Activated CD4-positive, CD25-positive, alpha-beta regulatory T cell treated with anti-CD3 and anti-CD28 coated beads, Interleukin-2, amount 50 U/mL, for 16 hours (primary cell): ENCODE measurements around the gene AIMP1.
"Not testable (repeated sequence)": the region's sequence is repeated elsewhere in the genome, so short reads cannot be mapped to it uniquely, and the experiment has no call there.

Experiments used
- DNase-seq: peaks from one replicate; pipeline ENCODE4 v3.0.0-alpha.2; 2020; ENCODE audit warnings: low read depth, low spot score

Gene AIMP1

GRCh38 chr4:106351016-106351415 is 34.7 kb downstream of the AIMP1 start:
- no peak for DNase-seq

DNA sequence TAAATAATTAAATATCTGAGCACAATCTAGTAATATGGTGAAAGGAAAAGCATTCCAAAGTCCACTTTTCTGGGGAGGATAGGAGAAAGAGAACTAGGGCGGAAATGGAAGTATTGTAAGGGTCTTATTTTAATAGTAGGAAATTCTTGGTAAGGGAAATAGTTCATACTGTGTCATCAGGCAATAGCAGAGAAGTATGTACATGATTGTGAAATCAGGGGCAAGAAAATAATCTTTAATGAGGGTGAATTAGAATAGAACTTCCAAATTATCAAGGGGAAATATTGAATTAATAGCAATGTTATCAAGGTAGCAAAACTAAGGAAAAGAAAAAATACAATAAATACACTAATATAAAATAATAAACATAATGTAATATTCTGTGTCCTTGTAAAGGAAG is 37.4 kb downstream of the AIMP1 start:
- DNase-seq, result no peak

GRCh38 chr4:106355193-106355592 is 38.8 kb downstream of the AIMP1 start:
- no peak for DNase-seq

DNA sequence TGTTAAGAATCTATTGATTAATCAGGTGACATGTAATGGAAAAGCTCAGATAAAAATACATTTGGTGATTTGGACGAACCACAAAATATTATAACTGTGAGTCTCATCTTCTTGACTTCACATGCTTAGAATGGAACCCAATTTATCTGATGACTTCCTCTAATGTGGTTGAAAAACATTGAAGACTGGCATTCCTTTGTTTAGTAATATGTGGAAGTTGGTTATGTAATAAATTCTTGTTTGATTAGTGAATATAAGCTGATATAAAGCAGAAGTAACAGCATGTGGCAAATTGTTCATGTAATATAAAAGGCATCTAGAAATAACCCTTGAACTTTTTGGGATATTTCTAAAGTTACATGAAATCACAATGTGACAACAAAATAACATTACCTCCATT is 42.5 kb downstream of the AIMP1 start:
- DNase-seq, result no peak

DNA sequence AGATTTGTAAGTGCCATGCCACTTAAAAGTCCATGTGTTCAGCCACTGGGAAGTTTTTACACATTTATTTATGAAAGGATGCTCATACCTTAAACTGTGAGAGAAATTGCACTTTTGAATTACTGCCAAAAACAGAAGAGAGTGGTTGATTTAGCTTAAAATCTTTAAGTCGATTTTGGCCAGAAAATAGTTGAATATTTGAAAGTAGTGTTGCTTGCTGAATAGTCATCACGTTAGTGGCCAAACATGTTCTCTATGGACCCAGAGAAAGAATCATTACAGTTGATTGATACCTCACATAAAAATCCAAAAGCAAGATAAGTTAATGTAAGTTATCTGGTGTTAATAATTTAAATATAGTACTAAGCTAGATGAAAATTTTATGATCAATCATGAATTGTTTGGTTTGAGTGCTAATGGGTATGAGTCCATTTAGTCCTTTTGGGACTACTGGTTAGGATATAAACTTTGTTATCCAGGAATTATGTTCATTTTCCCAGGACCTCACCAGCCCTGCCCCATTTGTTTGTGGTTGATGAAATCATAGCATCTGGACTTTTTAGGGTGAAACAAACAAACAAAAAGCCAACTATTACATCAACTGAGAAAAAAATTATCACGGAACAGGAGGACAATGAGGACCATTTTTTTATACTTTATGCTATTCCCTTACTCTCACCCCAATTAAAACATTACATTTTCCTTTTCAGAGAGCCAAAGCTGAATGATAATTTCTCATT is 45.9 kb downstream of the AIMP1 start:
- no peak for DNase-seq

GRCh38 chr4:106364282-106364681 is 47.9 kb downstream of the AIMP1 start:
- no peak for DNase-seq

DNA sequence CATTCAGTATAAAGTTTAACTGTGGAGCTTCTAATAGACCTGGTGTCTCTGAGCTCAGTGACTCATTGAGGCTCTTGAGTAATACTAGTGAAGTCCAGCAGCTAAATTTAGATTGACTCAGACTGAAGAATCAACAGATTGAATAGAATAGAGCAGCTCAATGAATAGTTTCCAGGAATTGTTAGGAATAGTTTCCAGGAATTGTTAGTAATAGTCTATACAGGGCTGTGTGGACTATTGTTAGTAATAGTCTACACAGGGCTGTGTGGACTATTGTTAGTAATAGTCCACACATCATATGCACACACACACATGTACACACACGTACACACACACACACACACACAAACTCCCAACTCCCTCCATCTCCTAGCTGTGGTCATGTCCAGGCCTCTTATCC is 49.3 kb downstream of the AIMP1 start:
- no peak for DNase-seq

DNA sequence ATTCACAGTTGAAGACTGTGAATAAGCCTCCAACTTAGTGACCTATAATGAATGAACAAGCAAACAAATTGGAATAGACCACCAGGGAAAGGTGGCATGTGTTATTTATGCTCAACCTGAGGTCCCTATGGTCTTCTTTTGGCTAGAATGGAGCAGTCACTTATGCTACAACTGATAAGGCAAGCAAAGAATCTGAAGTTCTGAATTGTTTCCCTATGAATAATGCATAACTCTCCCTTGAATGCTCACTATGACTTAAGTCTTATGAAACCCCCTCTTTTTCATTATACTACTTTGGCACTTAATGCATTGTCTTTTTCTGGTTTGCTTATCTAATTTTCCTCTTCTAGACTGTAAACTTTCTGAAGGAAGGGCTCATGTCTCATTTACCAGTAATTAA is 49.7 kb downstream of the AIMP1 start:
- DNase-seq, result no peak

DNA sequence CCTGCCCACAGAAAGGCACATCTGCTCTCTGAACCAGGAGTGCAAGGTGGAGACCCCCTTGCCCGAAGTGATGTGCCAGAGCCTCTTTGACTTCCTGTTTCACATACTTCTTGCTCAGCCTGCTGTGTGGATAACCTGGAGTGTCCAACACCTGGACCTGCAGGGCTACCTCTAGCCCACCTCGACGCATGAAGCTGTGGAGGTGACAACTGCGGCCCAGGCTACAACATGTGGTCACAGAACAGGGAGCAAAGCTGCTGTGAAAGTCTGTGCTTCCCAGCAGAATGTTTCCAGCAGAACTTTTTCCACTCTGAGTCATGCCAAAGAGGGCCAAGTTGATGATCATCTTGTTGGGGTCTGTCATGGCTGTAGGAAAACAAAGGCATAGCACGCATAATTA is 50.7 kb downstream of the AIMP1 start:
- DNase-seq, result no peak

DNA sequence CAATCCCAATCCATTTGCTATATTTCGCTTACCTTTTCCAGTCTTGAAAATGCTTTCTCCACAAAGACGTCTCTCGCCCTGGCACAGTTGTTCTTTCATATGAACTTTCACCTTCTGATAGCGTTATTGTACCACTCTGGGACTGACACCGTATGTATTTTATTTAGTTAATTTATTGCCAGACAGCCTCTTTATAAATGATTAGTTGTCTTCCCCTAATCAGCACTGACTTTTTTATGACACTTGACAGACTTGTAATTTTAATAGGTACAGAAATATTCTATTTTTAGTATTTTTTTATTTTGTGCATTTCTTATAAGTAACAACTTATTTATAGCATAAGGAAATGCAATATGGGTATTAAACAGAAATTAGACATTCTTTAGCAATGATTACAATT is 52.3 kb downstream of the AIMP1 start, which contains the start of gene GIMD1:
Gene GIMD1, minus strand, starts transcription at position 101 of the 400 bp plus-strand sequence. CDS start 1,343 bp downstream, outside the sequence.
- DNase-seq, result no peak

DNA sequence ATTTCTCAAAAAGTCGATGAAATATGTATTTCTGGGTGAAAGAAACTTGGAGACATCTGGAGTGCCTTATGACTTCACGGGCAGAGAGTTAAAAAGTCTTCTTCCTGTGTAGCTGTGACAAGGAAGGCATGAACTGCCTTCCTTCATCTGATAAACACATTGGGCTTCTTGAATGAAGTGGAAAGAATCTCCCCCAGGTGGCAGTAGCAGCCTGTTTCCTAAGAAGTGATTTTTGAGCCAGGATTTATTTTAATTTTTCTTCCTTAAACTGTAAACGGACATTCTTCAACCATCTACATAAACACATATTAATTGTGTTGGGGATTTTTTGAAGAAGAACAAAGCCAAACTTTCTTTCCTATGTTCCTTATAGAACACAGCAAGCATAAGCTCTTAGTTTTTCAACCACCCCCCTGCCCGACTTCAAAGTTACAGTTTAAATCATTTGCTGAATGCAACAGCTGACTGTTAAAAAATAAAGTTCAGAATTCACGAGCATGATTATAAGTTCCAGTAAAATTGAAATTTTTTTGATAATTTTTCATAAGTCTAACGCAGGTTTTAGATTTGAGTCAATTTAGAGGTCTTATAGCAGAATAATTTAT is 53.2 kb downstream of the AIMP1 start:
- DNase-seq, result no peak

DNA sequence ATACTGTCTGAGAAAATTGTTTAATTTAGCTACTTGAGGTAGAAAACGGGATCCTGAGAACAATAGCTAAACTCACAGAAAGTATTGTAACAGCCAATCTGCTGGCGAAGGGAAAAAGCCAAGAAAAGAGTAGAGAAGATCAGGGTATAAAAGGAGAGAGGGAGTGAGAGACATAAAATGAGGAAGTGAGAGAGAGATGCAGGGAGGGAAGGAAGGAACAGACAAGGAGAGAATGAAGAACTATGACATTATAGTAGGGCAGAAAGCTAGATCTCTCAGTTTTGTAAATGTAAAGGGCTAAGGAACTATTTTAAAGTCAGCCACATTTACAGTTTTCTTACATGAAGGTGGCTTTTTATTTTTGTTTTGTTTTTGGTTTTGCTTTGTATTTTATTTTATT is 53.9 kb downstream of the AIMP1 start:
- DNase-seq, result no peak

DNA sequence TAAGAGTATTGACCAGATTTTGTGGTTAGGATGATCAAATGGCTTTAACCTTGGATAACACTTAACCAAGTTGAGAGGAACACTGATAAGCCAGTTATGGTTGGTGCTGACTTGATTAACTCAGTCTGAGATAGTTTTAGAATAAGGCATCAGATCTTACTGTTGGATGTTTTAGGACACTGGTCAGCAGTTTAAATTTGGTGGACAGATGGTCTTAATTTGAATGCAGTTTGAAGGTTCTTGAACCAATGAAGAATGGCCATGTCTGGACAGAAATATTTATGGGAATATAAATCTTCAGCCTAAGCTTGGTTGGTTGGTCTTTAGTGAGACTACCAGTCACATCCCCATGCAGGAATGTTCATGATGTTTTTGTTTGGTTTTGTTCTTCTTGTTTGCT is 54.8 kb downstream of the AIMP1 start:
- no peak for DNase-seq

DNA sequence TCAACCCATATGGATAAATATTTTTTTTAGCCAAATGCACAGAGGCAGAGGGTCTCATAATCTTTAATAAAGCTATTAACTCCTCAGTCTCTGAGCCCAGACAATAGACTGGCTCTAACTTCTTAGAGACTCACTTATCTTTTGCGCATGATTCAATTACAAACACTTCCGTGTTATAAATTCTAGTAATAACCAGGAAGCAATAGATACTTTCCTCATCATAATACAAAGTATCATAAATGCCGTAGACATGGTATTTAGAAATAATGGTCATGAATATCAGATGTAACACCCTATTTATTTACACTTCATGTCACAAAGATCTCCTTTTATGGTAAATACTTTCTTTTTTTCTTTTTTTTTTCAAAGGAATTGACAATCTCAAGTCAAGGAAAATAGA is 56.7 kb downstream of the AIMP1 start:
- no peak for DNase-seq

GRCh38 chr4:106380179-106380578 is 63.8 kb downstream of the AIMP1 start:
- DNase-seq, result no peak

DNA sequence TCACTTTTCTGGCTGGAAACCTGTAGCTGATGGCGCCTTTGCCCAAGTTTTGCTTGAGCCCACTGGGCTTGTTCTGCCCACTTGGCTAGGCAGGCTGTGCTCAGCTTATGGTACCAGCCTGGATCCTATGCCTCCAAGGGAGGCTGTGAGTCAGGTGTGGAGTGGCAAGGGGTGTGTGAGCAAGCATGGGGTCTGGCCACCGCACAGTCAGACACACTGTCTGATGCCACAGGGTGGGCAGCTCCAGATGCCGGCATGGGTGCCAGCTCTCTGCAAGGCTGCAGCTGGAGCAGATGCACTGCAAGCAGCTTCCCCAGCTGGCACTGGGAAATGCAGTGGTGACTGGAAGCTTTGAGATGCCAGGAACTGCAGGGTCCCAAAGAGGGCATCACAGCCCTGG is 68.5 kb downstream of the AIMP1 start:
- no peak for DNase-seq

- DNase-seq, result no peak
Observed at GRCh38 chr4:106385853-106386393, 69.6 kb downstream of the AIMP1 start.

GRCh38 chr4:106395582-106395981 is 79.2 kb downstream of the AIMP1 start:
- no peak for DNase-seq

GRCh38 chr4:106398898-106399297 is 82.5 kb downstream of the AIMP1 start:
- DNase-seq, result not testable (repeated sequence)
